ENCODE measurements around the gene ATP5MC2.
"Not testable (repeated sequence)": the region's sequence is repeated elsewhere in the genome, so short reads cannot be mapped to it uniquely, and the experiment has no call there.

Gene ATP5MC2

GRCh38 chr12:53644133-53644532 is 31.8 kb downstream of the ATP5MC2 start:
- Histone ChIP-seq H3K9ac (ENCODE audit: low read length) (no peak overlapping the region), H3K27ac (ENCODE audit: low read depth, low read length) (no peak overlapping the region), H3K36me3 (ENCODE audit: insufficient read depth, low read length) (no peaks in the 10 kb centered on the region), H3K4me3 (ENCODE audit: low read depth in 1 of 2, low read length in 2 of 2) (no peak overlapping the region), H3K9me3 (ENCODE audit: low read length) (no peaks in the 10 kb centered on the region), H3K27me3 (ENCODE audit: control insufficient read depth in 1 of 2, insufficient read depth in 2 of 2, low read length in 2 of 2) (no peaks in the 10 kb centered on the region), H3K4me1 (ENCODE audit: insufficient read depth, low read length) (no peaks in the 10 kb centered on the region)

DNA sequence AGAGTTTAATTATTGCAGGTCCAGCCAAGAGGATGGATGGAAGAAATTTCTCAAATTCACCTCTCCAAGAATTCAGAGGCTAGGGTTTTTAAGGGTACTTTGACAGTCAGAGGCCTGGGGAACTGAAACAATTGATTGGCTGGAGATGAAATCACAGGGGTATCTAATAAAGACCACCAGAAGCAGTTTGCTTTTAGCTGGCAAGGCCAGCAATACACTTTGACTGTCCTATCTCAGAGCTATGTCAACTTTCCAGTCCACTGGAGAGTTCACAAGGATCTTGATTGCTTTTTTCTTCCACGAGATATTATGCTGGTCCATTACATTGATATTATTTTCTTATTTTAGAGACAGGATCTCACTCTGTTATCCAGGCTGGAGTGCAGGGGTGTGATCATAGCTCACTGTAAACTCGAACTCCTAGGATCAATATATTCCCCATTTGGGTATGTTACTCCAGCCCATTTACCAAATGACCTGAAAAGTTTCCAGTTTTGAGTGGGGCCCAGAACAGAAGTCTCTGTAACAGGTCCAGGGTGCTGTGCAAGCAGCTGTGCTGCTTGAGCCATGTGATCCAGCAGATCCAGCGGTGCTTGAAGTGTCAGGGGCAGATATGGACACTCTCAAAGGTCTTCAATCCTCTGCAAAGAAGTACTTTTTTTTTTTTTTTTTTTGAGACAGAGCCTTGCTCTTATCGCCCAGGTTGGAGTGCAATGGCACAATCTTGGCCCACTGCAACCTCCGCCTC is 32.5 kb downstream of the ATP5MC2 start:
- Histone ChIP-seq H3K27me3 (ENCODE audit: control insufficient read depth in 1 of 2, insufficient read depth in 2 of 2, low read length in 2 of 2) (no peaks in the 10 kb centered on the region), H3K4me3 (ENCODE audit: low read depth in 1 of 2, low read length in 2 of 2) (no peak overlapping the region), H3K9me3 (ENCODE audit: low read length) (no peaks in the 10 kb centered on the region), H3K27ac (ENCODE audit: low read depth, low read length) (no peak overlapping the region), H3K9ac (ENCODE audit: low read length) (no peak overlapping the region), H3K36me3 (ENCODE audit: insufficient read depth, low read length) (no peaks in the 10 kb centered on the region), H3K4me1 (ENCODE audit: insufficient read depth, low read length) (no peaks in the 10 kb centered on the region)

- no peaks in the 10 kb centered on the region for H3K27me3 ChIP-seq (ENCODE audit: control insufficient read depth in 1 of 2, insufficient read depth in 2 of 2, low read length in 2 of 2)
- no peaks in the 10 kb centered on the region for H3K4me1 ChIP-seq (ENCODE audit: insufficient read depth, low read length)
Observed at GRCh38 chr12:53638057-53638456, 37.8 kb downstream of the ATP5MC2 start.

GRCh38 chr12:53636641-53637040 is 39.2 kb downstream of the ATP5MC2 start:
- Histone ChIP-seq H3K9me3 (ENCODE audit: low read length) (no peaks in the 10 kb centered on the region), H3K9ac (ENCODE audit: low read length) (no peak overlapping the region), H3K4me1 (ENCODE audit: insufficient read depth, low read length) (no peaks in the 10 kb centered on the region), H3K27me3 (ENCODE audit: control insufficient read depth in 1 of 2, insufficient read depth in 2 of 2, low read length in 2 of 2) (no peaks in the 10 kb centered on the region), H3K36me3 (ENCODE audit: insufficient read depth, low read length) (no peaks in the 10 kb centered on the region), H3K4me3 (ENCODE audit: low read depth in 1 of 2, low read length in 2 of 2) (no peak overlapping the region), H3K27ac (ENCODE audit: low read depth, low read length) (no peak overlapping the region)

More at GRCh38 chr12:53638057-53638456, 37.8 kb downstream of the ATP5MC2 start:
- Histone ChIP-seq H3K9ac (ENCODE audit: low read length) (no peak overlapping the region), H3K4me3 (ENCODE audit: low read depth in 1 of 2, low read length in 2 of 2) (no peak overlapping the region), H3K27ac (ENCODE audit: low read depth, low read length) (no peak overlapping the region), H3K9me3 (ENCODE audit: low read length) (no peaks in the 10 kb centered on the region), H3K36me3 (ENCODE audit: insufficient read depth, low read length) (no peaks in the 10 kb centered on the region)

- H3K9me3 ChIP-seq (ENCODE audit: low read length); H3K9ac ChIP-seq (ENCODE audit: low read length); H3K4me3 ChIP-seq (ENCODE audit: low read depth in 1 of 2, low read length in 2 of 2); H3K4me1 ChIP-seq (ENCODE audit: insufficient read depth, low read length); H3K27me3 ChIP-seq (ENCODE audit: control insufficient read depth in 1 of 2, insufficient read depth in 2 of 2, low read length in 2 of 2); H3K36me3 ChIP-seq (ENCODE audit: insufficient read depth, low read length); H3K27ac ChIP-seq (ENCODE audit: low read depth, low read length): not testable (repeated sequence)
Observed at GRCh38 chr12:53635708-53636107, 40.2 kb downstream of the ATP5MC2 start.

GRCh38 chr12:53631721-53632120 is 44.2 kb downstream of the ATP5MC2 start:
- no peaks in the 10 kb centered on the region for H3K36me3 ChIP-seq (ENCODE audit: insufficient read depth, low read length)
- no peak overlapping the region for H3K27ac ChIP-seq (ENCODE audit: low read depth, low read length)
- H3K9me3 ChIP-seq (ENCODE audit: low read length): no peaks in the 10 kb centered on the region
- H3K4me1 ChIP-seq (ENCODE audit: insufficient read depth, low read length): peaks cover 4% of the 10 kb centered on the region
- H3K27me3 ChIP-seq (ENCODE audit: control insufficient read depth in 1 of 2, insufficient read depth in 2 of 2, low read length in 2 of 2): no peaks in the 10 kb centered on the region
- no peak overlapping the region for H3K4me3 ChIP-seq (ENCODE audit: low read depth in 1 of 2, low read length in 2 of 2)
- no peak overlapping the region for H3K9ac ChIP-seq (ENCODE audit: low read length)

GRCh38 chr12:53627919-53628318 is 48.0 kb downstream of the ATP5MC2 start:
- Histone ChIP-seq H3K27ac (ENCODE audit: low read depth, low read length) (no peak overlapping the region), H3K36me3 (ENCODE audit: insufficient read depth, low read length) (no peaks in the 10 kb centered on the region), H3K9ac (ENCODE audit: low read length) (no peak overlapping the region)

GRCh38 chr12:53626702-53627169 is 49.1 kb downstream of the ATP5MC2 start:
- no peaks in the 10 kb centered on the region for H3K27me3 ChIP-seq (ENCODE audit: control insufficient read depth in 1 of 2, insufficient read depth in 2 of 2, low read length in 2 of 2)
- H3K9me3 ChIP-seq (ENCODE audit: low read length): no peaks in the 10 kb centered on the region
- H3K36me3 ChIP-seq (ENCODE audit: insufficient read depth, low read length): no peaks in the 10 kb centered on the region
- peak overlapping the region in 1 of 2 donors; percentile 91 for H3K4me3 ChIP-seq (ENCODE audit: low read depth in 1 of 2, low read length in 2 of 2)
- H3K4me1 ChIP-seq (ENCODE audit: insufficient read depth, low read length): peaks cover 16% of the 10 kb centered on the region
- H3K27ac ChIP-seq (ENCODE audit: low read depth, low read length): peak overlapping the region; percentile 93
- peak overlapping the region; percentile 79 for H3K9ac ChIP-seq (ENCODE audit: low read length)

More at GRCh38 chr12:53627919-53628318, 48.0 kb downstream of the ATP5MC2 start:
- peaks cover 10% of the 10 kb centered on the region for H3K4me1 ChIP-seq (ENCODE audit: insufficient read depth, low read length)
- H3K4me3 ChIP-seq (ENCODE audit: low read depth in 1 of 2, low read length in 2 of 2): no peak overlapping the region
- H3K27me3 ChIP-seq (ENCODE audit: control insufficient read depth in 1 of 2, insufficient read depth in 2 of 2, low read length in 2 of 2): no peaks in the 10 kb centered on the region
- no peaks in the 10 kb centered on the region for H3K9me3 ChIP-seq (ENCODE audit: low read length)

DNA sequence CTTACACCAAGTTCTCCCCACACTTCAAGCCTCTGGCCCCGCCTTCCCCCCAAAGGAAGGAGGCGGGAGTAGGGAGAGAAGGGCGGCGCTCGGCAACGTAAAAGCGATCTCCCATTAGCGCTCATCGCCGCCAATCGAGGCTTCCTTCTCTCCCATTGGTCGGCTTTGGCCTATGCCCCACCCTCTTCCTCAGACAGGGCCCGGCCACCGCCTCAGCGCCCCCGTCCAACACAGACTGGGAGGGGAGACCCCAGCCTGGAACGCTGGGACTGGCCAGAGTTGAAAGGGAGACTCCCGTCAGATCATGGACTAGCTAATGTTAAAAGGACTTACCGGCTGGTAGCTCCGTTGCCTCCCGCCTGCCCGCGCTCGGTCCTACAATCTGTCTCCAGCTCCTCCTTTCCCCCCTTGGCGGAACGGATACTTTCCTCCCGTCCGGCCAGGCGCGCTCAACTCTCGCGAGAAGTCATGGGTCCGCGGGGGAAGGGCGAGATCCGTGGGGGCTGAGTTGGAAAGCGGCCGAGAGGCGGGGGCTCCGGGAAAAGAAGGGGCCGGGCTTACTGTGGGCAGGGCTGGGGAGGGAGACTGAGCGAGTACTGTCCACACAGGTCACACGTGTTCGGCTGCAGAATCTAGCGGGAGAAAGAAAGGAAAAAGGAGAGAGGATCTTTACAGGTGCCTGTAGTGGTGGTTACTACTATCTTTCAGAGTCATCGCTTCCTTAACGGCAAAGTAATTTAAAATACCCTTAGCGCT is 49.8 kb downstream of the ATP5MC2 start, which contains the start of gene ATF7:
ATF7 (minus strand) TSS at position 437 of the 756 bp plus-strand sequence. CDS start 25,382 bp downstream, outside the sequence.
- H3K27ac ChIP-seq (ENCODE audit: low read depth, low read length): peak within 1 kb of the TSS; percentile 93
- peak within 1 kb of the TSS; percentile 63 to 91 for H3K4me3 ChIP-seq (ENCODE audit: low read depth in 1 of 2, low read length in 2 of 2)
- H3K9ac ChIP-seq (ENCODE audit: low read length): peak within 1 kb of the TSS; percentile 79
- H3K36me3 ChIP-seq (ENCODE audit: insufficient read depth, low read length): no peaks in the 10 kb centered on the region
- H3K4me1 ChIP-seq (ENCODE audit: insufficient read depth, low read length): peaks cover 16% of the 10 kb centered on the region
- no peaks in the 10 kb centered on the region for H3K9me3 ChIP-seq (ENCODE audit: low read length)
- H3K27me3 ChIP-seq (ENCODE audit: control insufficient read depth in 1 of 2, insufficient read depth in 2 of 2, low read length in 2 of 2): no peaks in the 10 kb centered on the region

DNA sequence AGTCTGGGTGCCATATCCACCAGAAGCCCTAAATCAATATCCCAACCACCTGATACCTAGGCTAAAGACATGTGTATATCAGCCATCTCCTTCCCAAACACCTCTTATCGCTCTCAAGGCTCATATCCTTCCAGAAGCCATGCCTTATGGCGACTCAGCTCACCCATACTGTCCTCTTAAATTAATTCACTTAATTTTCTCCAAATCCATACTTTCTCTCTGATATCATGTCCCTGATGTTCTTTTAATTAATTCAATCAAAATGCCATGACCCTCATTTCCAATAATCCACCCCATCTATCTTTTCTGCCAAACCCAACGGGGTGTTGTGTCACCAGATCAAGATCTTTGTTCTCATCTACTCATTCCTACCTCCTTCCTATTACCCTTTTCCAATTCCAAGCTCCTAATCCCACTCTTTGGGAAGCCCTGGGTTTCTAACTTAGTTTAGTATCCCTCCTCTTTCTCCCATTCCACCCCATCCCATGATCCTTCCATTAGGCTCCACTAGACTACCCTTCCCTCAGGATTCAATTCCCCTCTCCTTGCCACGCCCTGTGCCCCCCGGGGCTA is 50.4 kb downstream of the ATP5MC2 start:
- peak overlapping the region; percentile 93 for H3K27ac ChIP-seq (ENCODE audit: low read depth, low read length)
- H3K4me3 ChIP-seq (ENCODE audit: low read depth in 1 of 2, low read length in 2 of 2): peak overlapping the region; percentile 63 to 91
- H3K9ac ChIP-seq (ENCODE audit: low read length): peak overlapping the region; percentile 79
- no peaks in the 10 kb centered on the region for H3K9me3 ChIP-seq (ENCODE audit: low read length)
- H3K4me1 ChIP-seq (ENCODE audit: insufficient read depth, low read length): peaks cover 16% of the 10 kb centered on the region
- H3K36me3 ChIP-seq (ENCODE audit: insufficient read depth, low read length): no peaks in the 10 kb centered on the region
- H3K27me3 ChIP-seq (ENCODE audit: control insufficient read depth in 1 of 2, insufficient read depth in 2 of 2, low read length in 2 of 2): no peaks in the 10 kb centered on the region

DNA sequence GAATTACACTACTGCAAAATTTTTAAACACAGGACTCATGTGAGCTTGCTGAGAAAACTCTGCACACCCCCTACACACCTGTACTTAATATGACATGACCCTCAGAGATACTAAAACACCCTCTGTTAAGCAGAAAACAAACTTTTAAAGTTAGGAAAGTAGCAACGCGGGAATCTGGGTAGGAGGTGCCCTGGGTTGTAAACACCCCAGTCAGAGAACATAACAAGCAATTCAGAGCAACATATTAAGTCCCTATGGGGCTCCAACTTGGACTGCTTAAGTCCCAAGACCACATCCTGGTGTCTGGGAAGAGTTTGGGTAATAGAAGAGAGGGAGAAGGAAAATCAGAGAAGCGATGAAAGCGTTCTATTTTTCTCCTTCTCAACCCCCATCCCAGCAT is 50.9 kb downstream of the ATP5MC2 start:
- no peaks in the 10 kb centered on the region for H3K36me3 ChIP-seq (ENCODE audit: insufficient read depth, low read length)
- peak overlapping the region; percentile 93 for H3K27ac ChIP-seq (ENCODE audit: low read depth, low read length)
- H3K9ac ChIP-seq (ENCODE audit: low read length): peak overlapping the region; percentile 79
- no peaks in the 10 kb centered on the region for H3K27me3 ChIP-seq (ENCODE audit: control insufficient read depth in 1 of 2, insufficient read depth in 2 of 2, low read length in 2 of 2)
- H3K4me1 ChIP-seq (ENCODE audit: insufficient read depth, low read length): peaks cover 16% of the 10 kb centered on the region
- peak overlapping the region; percentile 4 to 91 for H3K4me3 ChIP-seq (ENCODE audit: low read depth in 1 of 2, low read length in 2 of 2)
- H3K9me3 ChIP-seq (ENCODE audit: low read length): no peaks in the 10 kb centered on the region

Measured in muscle layer of colon (tissue), 2 donors.